Left renal pelvis (tissue), 4 donors: ENCODE measurements around the gene UBL4B. TPM values are rescaled to one million over a fixed set of nuclear protein-coding genes. Genes with fewer than 3 reads are reported as not detected.

Experiments used
- DNase-seq, 4 donors: peaks; one replicate each; pipeline ENCODE4 v3.0.0-alpha.2; 2013; ENCODE audit warnings: low read depth in 4 of 4, low spot score in 3 of 4
- polyA plus RNA-seq, 4 donors: library from polyadenylated mRNA; unstranded; fragments of 120-200 nt; gene quantifications; one replicate each; pipeline ENCODE4 v1.2.1, GENCODE V29; 2013; ENCODE audit not compliant: insufficient read length in 4 of 4

Gene UBL4B
- polyA plus RNA-seq, 4 donors, result not detected

DNA sequence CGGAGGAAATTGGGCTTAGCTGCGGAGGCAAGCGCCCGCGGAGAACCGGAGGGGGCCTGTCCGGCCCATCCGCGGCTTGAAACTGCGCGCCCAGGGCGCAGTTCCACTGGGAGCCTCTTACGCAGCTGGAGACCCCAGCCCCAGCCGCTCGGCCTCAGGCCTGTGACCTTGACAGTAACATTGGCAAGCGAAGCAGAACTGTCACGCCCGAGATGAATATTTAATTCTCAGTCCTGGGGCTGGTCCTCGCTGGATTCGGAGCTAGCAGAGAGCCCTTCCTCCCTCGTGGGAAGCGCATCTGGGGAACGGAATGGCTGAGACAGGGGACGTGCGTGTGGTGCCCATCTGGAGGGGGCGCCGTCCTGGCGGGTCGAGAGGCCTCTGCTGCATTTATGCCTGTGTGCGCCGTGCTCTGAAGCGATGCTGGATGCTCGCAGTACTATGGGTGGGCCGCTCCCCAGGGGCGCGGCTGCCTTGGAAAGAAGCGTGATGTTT is 39.0 kb downstream of the UBL4B start:
- DNase-seq, result no peak

DNA sequence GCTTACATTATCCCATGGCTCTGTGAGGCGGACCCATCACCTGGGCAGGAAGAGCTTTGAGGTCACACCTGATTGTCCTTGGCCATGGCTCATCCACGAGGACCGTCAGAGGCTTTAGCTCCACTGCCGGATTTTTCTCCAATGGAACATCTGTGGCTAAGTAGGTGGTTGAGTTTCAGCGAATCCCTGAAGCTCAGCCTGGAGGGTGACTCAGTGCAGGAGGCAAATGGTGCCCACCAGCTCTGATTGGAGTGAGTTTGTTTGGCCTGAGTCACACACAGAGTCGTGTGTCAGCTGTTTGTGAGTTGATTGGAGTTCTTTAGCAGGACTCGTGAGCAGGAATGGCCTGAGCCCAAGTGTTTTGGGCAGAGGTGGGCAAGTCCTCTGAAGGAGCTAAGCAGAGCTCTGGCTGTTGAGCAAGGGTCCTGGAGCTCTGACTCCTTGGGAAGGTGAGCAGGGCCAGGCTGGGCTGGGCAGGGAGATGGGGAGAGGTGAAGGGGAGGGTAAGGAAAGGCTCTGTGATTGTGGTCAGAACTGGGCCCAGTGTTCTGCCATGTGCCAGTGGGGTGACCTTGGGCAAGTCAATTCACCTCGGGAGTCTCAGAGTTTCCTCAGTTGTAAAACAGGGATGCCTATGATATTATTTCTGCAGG is 40.0 kb downstream of the UBL4B start:
- DNase-seq, result no peak

DNA sequence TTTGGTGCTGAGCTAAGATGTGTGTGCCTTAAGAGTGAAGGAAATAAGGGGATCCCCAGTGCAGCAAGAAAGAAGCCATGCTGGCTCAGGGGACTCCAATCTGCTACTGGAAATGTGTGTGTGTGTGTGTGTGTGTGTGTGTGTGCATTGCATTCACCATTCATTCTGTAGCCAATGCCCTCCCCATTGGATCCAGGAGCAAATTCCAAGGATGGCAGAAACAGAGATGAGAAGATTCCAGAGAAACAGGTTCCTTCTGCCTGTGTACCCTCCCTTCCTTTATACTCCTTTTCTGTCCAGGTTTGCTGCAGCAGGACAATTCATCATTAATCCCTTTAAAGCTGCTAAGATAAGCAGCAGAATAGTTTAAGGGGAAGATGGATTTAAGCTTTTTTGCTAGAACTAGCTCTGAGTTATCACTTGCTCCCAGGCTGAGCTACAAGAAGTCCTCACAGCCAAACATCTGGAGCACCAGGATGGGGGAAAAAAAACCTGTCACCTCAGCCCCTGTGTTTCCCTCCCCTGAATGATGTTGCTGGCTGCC is 41.2 kb downstream of the UBL4B start:
- no peak for DNase-seq

DNA sequence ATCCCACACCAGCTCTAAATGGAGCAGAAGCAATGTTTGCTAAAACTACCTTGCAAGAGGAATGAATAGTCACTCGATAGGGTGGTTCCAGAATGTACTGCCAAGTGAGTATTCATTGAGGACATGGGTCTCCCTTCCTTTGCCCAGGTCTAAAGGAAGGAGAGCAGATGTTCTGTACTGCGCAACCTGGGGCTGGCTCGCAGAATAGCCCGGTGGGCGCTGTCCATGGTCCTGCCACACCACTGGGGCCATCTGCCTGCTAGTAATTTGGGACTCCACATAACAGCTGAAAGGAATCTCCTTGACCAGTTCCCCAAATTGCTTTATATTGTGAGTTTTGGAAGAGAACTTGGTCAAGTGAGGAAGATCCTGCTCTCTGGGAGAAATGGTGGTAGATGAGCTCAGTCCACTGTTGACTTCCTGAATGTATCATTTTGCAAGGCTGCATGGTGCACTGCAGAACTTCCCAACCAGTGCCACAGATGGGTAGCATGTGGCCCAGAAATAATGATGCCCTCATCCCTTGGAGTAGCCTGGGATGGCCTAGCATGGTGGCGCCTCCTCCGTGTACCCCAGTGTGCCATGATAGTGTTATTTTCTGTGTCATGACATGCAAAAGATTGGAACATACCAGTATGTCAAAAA is 43.8 kb downstream of the UBL4B start:
- peak; percentile 44 to 69 (median 52) for DNase-seq

DNA sequence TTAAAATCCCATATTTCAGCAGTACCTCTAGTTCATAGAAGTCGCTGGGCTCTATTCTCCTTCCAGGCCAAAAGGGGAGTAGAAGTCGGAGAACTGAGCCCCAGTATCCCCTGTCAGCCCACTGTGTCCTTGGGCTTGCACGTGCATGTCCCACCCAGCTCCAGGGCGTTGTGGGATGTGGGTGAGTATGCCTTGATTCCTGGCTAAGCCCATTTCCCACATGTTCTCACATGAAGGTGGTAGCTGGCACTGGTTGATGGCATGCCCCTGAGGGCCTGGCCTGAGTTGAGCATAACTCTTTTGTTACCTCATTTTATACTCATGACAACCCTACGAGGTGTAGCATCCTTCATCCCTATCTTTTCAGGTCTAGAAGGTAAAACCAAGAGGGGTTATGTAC is 46.0 kb downstream of the UBL4B start:
- DNase-seq, result no peak

DNA sequence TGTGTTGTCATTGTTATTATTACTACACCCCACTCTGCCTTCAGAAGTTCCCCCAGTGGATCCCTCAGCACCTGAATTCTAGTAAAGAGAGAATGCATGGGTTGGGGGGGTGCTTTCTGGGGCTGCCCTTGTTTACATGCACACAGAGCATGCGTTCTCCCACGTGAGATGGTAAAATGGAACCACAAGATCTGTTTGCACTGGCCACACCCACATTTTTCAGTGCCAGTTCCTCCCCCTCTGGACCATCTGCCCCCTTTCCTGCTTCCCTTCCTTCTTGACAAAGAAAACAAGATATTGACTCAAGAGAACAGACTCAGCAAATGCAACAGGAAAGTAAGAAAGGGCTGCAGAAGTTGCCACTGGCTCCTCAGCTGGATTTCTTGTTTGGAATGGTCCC is 46.9 kb downstream of the UBL4B start:
- no peak for DNase-seq

GRCh38 chr1:110160538-110161100 is 48.4 kb downstream of the UBL4B start:
- no peak for DNase-seq

- no peak for DNase-seq
Observed at GRCh38 chr1:110161165-110161564, 48.9 kb downstream of the UBL4B start.

GRCh38 chr1:110161849-110162248 is 49.6 kb downstream of the UBL4B start:
- no peak for DNase-seq

Other genes with a start within 250 kb of the UBL4B start
- gene CSF1, start 201.6 kb upstream of the UBL4B start, polyA plus RNA-seq, result 10 to 100 TPM in 1 of 4 donors, 1 to 10 TPM in 3; 7.5 to 28.9 (median 8.8) TPM
- gene AHCYL1, start 127.7 kb upstream of the UBL4B start, polyA plus RNA-seq, result 100 to 1,000 TPM in 3 of 4 donors, 10 to 100 TPM in 1; 83.2 to 121 (median 111) TPM
- gene STRIP1, start 77.8 kb upstream of the UBL4B start, polyA plus RNA-seq, result 10 to 100 TPM; 41.3 to 60.3 (median 47.8) TPM
- gene ALX3, start 41.8 kb upstream of the UBL4B start, polyA plus RNA-seq, result not detected
- gene SLC6A17, start 38.1 kb downstream of the UBL4B start, polyA plus RNA-seq, result under 1 TPM; 0.08 to 0.92 (median 0.77) TPM
- gene KCNC4, start 97.9 kb downstream of the UBL4B start, polyA plus RNA-seq, result 1 to 10 TPM; 2.5 to 6.5 (median 4.7) TPM
- 10 to 100 TPM; 10.0 to 13.4 (median 10.3) TPM for gene RBM15, start 226.9 kb downstream of the UBL4B start, polyA plus RNA-seq